Colon (tissue), 2 donors: ENCODE measurements around the gene MAGEA3.
"Not testable (repeated sequence)": the region's sequence is repeated elsewhere in the genome, so short reads cannot be mapped to it uniquely, and the experiment has no call there.

Experiments
- FAIRE-seq: peaks from 2 replicates; lab custom pipeline; 2012; peaks lifted over from hg19 to GRCh38; lab: Jason Lieb, UNC
- donor health status: control.
- donor health status: control.

MAGEA3 gene, protein sequence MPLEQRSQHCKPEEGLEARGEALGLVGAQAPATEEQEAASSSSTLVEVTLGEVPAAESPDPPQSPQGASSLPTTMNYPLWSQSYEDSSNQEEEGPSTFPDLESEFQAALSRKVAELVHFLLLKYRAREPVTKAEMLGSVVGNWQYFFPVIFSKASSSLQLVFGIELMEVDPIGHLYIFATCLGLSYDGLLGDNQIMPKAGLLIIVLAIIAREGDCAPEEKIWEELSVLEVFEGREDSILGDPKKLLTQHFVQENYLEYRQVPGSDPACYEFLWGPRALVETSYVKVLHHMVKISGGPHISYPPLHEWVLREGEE

DNA sequence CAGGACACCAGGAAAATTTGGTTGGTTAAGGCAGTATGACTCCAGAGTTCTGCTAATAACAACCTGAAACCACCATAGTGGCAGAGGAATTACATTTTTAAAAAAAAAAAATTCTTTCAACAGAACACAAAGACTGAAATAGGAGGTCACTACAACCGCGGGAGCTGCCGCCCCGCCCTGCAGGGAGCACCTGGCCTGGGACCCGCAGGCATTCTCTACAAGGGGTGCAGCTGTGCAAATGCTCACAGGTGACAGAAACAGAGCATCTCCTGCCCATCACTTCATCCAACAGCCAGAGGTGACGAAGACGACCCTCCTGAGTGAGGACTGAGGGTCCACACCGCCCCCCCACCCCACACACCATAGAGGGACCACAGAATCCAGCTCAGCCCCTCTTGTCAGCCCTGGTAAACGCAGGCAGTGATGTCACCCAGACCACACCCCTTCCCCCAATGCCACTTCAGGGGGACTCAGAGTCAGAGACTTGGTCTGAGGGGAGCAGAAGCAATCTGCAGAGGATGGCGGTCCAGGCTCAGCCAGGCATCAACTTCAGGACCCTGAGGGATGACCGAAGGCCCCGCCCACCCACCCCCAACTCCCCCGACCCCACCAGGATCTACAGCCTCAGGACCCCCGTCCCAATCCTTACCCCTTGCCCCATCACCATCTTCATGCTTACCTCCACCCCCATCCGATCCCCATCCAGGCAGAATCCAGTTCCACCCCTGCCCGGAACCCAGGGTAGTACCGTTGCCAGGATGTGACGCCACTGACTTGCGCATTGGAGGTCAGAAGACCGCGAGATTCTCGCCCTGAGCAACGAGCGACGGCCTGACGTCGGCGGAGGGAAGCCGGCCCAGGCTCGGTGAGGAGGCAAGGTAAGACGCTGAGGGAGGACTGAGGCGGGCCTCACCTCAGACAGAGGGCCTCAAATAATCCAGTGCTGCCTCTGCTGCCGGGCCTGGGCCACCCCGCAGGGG, at the start of gene MAGEA3:
MAGEA3 (plus strand) TSS at position 843 of the 980 bp plus-strand sequence. CDS start 2,039 bp downstream, outside the sequence.
- not testable (repeated sequence) for FAIRE-seq

DNA sequence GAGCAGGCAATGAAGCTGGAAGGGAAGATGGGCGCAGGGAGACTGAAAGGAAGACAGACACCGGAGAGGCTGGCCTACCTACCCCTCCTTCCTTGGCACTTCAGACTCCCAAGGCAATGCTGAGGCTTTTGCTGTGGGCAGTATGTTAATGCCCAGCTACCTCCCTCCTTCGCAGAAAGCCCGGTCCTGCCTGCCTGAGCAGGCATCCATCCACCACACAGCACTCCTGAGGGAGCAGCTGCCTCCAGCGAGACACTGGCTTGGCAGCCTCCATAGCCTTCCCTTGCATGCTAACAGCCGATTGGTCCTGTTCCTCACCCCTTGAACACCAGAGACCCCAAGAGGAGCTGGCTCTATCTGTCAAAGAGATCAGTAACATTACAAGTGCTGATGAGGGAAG, 46.5 kb upstream of the MAGEA3 start:
- FAIRE-seq = no peak

DNA sequence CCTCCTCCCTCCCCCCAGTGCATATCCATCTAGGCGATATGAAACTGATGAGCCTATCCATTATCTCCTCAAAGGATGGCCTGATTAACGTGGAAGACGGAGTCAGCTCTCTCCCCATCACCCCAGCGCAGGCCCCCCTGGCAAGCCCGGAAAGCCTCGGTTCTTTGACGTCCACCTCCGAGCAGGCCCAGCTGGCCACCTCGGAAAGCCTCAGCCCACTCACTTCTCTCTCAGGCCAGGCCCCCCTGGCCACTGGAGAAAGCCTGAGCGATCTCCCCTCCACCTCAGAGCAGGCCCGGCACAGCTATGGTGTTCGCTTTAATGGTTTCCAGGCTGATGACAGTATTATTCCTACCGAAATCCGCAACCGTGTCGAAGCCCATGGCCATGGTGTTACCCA, 46.1 kb upstream of the MAGEA3 start:
- FAIRE-seq = no peak

DNA sequence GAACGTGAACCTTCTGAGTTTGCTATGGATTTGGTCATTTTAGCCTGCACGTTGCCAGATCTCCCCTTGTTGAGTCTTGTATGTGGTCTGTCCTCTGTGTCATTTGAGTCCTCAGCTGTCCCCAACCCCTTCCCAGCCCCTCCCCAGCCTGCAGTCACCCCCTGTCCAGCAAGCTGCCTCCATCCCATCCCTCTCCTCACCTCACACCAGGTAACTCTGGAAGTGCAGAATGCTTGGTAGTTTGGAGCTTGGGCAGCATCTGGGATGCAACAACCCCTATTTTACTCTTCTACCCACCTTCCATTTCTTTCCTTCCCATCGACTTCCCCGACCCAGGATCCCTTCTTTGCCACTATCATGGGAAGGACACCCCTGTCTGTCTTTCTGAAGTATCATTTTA, 42.5 kb upstream of the MAGEA3 start:
- no peak for FAIRE-seq

DNA sequence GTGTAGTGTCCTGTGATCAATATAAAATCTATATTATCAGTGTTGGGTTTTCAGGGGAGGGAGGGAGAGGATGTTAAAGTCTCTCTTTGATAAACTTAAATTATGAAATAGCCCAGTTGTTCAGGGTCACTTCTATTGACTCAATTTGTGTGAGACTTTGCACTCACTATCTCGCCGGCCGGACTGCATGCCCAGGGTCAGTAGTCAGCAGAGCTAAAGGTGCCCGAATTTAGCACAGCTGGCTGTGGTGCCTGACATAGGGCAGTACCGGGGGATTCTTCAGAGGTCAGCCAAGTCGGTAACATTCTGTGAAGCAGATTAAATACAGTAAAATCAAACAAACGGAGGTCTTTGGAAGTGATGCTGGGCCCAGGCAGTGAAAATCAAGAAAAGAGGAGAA, 41.7 kb upstream of the MAGEA3 start:
- no peak for FAIRE-seq

DNA sequence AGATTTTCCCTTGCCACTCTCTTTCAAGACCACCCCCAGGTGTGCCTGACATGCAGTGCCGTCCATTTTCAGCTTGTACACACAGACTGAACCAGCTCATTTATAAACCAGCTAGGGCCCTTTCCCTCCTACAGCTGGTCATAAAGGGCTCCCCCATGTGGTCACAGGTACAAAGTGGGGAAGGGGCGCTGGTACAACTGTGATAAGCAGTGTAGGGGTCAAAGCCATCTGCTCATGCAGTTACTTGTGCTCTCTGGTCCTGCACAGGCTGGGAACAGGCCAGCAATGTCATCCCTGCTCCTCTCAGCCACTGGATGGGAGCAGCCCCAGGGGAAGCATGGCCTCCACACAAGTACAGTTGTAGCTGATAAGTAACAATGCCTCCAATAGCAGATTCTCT, 40.3 kb upstream of the MAGEA3 start:
- FAIRE-seq = no peak

DNA sequence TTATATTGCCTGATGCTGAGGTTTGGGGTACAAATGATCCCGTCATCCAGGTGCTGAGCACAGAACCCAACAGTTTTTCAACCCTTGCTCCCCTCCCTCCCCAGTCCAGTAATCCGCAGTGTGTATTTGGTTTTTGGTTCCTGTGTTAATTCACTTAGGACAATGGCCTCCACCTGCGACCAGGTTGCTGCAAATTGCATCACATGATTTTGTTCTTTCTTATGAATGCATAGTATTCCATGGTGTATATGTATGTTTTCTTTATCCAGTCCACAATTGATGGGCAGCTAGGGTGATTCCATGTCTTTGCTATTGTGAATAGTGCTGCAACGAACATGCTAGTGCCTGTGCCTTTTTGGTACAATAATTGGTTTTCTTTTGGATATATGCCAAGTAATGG, 35.5 kb upstream of the MAGEA3 start:
- FAIRE-seq = no peak

DNA sequence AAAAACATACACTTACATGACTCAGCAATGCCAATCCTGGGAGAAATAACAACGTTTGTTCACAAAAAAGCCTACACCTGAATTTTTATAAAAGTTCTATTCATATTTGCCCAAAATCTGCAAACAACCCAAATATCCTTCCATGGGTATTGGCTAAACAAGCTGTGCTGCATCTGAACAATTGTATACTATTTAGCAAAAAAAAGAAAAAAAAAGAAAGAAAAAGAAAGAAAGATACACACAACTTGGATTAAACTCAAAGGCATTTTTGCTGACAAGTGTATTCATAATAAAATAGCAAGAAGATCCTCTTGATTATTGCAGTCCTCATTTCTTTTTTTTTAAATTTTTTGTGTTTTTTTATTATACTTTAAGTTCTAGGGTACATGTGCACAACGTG, 24.5 kb upstream of the MAGEA3 start:
- peak; percentile 28 for FAIRE-seq

DNA sequence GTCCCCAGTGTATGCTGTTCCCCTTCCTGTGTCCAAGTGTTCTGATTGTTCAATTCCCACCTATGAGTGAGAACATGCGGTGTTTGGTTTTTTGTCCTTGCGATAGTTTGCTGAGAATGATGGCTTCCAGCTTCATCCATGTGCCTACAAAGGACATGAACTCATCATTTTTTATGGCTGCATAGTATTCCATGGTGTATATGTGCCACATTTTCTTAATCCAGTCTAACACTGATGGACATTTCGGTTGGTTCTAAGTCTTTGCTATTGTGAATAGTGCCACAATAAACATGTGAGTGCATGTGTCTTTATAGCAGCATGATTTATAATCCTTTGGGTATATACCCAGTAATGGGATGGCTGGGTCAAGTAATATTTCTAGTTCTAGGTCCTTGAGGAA, 23.9 kb upstream of the MAGEA3 start:
- not testable (repeated sequence) for FAIRE-seq

DNA sequence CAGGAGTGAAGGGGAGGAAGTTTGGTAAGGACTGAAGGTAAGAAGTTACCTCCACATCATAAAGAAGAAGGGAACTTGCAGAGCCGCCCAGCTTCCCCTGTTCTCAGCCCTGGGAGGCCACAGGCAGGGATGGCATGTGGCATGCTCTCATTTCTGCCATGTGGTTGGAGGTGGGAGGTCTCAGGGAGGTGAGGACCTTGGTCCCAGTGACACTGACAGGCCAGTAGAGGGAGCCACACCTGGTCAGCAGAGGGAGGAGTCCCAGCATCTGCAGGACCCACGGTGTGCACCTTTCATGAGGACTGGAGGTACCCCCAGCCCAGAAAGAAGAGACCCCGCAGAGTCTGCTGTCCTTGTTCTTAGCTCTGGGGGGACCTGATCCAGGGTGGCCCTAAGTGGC, 17.6 kb upstream of the MAGEA3 start:
- not testable (repeated sequence) for FAIRE-seq

DNA sequence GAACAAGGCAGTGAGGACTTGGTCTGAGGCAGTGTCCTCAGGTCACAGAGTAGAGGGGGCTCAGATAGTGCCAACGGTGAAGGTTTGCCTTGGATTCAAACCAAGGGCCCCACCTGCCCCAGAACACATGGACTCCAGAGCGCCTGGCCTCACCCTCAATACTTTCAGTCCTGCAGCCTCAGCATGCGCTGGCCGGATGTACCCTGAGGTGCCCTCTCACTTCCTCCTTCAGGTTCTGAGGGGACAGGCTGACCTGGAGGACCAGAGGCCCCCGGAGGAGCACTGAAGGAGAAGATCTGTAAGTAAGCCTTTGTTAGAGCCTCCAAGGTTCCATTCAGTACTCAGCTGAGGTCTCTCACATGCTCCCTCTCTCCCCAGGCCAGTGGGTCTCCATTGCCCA, 1.8 kb downstream of the MAGEA3 start:
- FAIRE-seq = not testable (repeated sequence)

DNA sequence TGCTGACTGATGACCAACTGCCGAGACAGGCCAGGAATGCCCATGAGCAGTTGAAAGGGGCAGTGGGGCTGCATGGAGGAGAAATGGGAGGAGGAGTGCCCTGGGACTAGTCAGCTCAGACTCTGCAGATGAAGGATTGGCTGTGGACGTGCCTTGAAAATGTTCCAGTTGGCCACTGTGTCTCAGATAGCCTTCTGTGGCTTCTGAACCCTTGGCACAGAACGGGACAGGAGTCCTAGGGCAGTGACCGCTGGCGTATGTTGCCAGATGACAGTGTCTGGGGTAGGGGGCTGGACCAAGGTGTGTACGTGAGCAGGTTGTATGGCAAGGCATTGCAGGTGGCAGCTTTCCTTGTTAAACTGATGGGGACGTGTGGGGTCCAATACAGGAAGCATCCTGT, 7.9 kb downstream of the MAGEA3 start:
- not testable (repeated sequence) for FAIRE-seq

DNA sequence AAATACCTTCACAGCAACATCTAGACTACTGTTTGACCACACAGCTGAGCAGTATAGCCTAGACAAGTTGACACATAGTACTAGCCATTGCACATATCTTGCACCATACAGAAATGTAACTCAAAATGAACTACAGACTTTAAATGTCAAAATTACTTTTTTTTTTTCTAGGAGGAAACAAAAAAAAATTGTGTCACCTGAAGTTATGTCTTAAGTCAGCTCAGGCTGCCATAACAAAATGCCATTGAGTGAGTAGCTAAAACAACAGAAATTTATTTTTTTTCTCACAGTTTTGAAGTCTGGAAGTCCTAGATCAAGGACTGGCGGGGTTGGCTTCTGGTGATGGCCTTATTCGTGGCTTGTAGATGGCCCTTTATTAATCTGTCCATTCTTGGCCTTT, 10.6 kb downstream of the MAGEA3 start, which contains the start of gene CSAG2:
CSAG2 (minus strand) TSS at position 101 of the 400 bp plus-strand sequence. CDS start 161 bp downstream, outside the sequence.
- FAIRE-seq = peak; percentile 55

DNA sequence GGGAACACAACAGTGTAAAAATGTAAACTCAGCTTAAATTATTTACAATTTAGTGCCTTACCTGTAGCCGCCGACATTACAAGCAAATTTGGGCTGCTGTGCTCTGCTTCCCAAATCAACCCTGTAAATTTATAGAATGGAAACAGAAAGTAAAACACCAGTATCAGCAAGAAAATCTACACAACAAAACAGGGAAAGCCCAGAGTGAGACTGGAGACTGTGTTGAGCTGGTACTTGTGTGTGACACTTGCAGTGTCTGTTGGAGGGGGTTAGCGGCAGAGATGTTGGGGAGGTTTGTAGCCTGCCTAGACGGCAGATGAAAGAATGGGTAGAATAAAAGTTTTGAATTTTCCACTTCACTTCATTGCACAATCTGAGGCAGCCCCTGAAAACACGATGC, 14.6 kb downstream of the MAGEA3 start:
- peak; percentile 60 for FAIRE-seq

DNA sequence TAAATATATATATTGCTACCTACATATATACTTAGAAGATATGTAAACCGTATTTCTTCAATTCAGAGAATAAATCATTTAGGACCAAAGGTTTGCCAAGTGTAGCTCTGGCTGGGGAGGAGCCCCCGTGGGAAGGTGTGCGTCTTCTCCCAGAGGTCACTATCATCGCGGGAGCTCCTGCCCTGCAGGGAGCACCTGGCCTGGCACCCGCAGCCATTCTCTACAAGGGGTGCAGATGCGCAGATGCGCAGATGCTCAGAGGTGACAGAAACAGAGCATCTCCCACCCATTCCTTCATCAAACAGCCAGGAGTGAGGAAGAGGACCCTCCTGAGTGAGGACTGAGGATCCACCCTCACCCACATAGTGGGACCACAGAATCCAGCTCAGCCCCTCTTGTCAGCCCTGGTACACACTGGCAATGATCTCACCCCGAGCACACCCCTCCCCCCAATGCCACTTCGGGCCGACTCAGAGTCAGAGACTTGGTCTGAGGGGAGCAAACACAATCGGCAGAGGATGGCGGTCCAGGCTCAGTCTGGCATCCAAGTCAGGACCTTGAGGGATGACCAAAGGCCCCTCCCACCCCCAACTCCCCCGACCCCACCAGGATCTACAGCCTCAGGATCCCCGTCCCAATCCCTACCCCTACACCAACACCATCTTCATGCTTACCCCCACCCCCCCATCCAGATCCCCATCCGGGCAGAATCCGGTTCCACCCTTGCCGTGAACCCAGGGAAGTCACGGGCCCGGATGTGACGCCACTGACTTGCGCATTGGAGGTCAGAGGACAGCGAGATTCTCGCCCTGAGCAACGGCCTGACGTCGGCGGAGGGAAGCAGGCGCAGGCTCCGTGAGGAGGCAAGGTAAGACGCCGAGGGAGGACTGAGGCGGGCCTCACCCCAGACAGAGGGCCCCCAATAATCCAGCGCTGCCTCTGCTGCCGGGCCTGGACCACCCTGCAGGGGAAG, 15.5 kb downstream of the MAGEA3 start, which contains the start of gene MAGEA2B:
MAGEA2B (plus strand) TSS at position 814 of the 973 bp plus-strand sequence. CDS start 2,479 bp downstream, outside the sequence.
- FAIRE-seq = not testable (repeated sequence)

DNA sequence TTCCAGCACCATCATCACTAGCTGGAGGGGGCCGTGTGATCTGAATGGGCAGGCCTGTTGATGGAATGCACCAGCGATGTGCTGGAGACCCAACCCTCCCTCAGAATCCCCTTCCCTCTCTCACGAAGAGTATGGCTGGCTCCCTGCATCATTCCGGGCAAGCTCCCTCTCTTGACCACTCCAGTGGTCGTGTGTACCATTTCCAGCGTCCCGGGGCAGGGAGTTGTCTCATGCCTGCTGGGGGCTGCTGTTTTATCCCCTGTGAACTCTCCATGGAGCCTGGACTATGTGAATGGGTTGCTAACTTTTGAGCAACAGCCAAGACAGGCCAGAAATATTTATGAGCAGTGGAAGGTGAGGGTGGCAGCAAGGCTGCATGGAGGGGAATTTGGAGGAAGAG, 26.8 kb downstream of the MAGEA3 start:
- FAIRE-seq = no peak

DNA sequence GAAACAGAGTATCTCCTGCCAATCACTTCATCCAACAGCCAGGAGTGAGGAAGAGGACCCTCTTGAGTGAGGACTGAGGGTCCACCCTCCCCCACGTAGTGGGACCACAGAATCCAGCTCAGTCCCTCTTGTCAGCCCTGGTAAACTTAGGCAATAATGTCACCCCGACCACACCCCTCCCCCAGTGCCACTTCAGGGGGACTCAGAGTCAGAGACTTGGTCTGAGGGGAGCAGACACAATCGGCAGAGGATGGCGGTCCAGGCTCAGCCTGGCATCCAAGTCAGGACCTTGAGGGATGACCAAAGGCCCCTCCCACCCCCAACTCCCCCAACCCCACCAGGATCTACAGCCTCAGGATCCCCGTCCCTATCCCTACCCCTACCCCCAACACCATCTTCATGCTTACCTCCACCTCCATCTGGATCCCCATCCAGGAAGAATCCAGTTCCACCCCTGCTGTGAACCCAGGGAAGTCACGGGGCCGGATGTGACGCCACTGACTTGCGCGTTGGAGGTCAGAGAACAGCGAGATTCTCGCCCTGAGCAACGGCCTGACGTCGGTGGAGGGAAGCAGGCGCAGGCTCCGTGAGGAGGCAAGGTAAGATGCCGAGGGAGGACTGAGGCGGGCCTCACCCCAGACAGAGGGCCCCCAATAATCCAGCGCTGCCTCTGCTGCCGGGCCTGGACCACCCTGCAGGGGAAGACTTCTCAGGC, 34.8 kb downstream of the MAGEA3 start, which contains the start of the genes CSAG1 and MAGEA12:
CSAG1 (minus strand) TSS at position 461 of the 715 bp plus-strand sequence. CDS start 1,261 bp downstream, outside the sequence.
MAGEA12 (plus strand) TSS at position 497 of the 715 bp plus-strand sequence. CDS start 2,405 bp downstream, outside the sequence.
- no peak for FAIRE-seq

DNA sequence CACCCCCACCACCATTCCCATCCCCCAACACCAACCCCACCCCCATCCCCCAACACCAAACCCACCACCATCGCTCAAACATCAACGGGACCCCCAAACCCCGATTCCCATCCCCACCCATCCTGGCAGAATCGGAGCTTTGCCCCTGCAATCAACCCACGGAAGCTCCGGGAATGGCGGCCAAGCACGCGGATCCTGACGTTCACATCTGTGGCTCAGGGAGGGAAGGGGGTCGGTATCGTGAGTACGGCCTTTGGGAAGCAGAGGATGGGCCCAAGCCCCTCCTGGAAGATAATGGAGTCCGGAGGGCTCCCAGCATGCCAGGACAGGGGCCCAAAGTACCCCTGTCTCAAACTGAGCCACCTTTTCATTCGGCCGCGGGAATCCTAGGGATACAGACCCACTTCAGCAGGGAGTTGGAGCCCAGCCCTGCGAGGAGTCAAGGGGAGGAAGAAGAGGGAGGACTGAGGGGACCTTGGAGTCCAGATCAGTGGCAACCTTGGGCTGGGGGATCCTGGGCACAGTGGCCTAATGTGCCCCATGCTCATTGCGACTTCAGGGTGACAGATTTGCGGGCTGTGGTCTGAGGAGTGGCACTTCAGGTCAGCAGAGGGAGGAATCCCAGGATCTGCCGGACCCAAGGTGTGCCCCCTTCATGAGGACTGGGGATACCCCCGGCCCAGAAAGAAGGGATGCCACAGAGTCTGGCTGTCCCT, 35.7 kb downstream of the MAGEA3 start:
- FAIRE-seq = not testable (repeated sequence)

DNA sequence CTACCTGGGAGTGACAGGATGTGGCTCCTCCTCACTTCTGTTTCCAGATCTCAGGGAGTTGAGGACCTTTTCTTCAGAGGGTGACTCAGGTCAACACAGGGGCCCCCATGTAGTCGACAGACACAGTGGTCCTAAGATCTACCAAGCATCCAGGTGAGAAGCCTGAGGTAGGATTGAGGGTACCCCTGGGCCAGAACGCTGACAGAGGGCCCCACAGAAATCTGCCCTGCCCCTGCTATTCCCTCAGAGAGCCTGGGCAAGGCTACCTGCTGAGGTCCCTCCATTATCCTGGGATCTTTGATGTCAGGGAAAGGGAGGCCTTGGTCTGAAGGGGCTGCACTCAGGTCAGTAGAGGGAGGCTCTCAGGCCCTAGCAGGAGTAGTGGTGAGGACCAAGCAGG, 36.5 kb downstream of the MAGEA3 start:
- FAIRE-seq = no peak
